Astrocyte of the cerebellum (primary cell): ENCODE data around the gene LENG9.
"Not testable (repeated sequence)": the region's sequence is repeated elsewhere in the genome, so short reads cannot be mapped to it uniquely, and the experiment has no call there.

Experiments used
- DNase-seq: peaks from one replicate; pipeline ENCODE4 v3.0.0-alpha.2; 2011; ENCODE audit warnings: low read depth
- H3K4me3 ChIP-seq: 2 replicates; pipeline ENCODE4 v1.5.1; 2011; ENCODE audit warnings: mild to moderate bottlenecking, low read depth, low read length, moderate library complexity
- CTCF ChIP-seq: IDR thresholded peaks from 2 replicates; pipeline ENCODE4 v1.5.1; 2012; ENCODE audit warnings: low read length, low read depth, moderate library complexity, mild to moderate bottlenecking; ENCODE audit errors: missing control alignments
- in situ Hi-C: cut with HindIII; loops from 2 replicates; pipeline ENCODE4 v1.10.0; 2017; ENCODE audit warnings: low sequenced_read_pairs

The LENG9 gene

GRCh38 chr19:54473892-54474372 lies 10.4 kb upstream of the LENG9 start:
- peak overlapping the region; percentile 47 for H3K4me3 ChIP-seq
- TF ChIP-seq CTCF: no peak
- in situ Hi-C loops: loop anchor here (25.0 kb wide), 1 partner anchor 1138 kb away; the partner anchor contains the start of genes ZNF524, ZNF784 and ZNF865
- DNase-seq: no peak

GRCh38 chr19:54473071-54473891 lies 9.7 kb upstream of the LENG9 start, which contains the start of gene CDC42EP5:
Gene CDC42EP5 (minus strand): TSS chr19:54473296. CDS start chr19:54465547, 7,749 bp downstream.
- peak within 1 kb of the TSS; percentile 47 for H3K4me3 ChIP-seq
- no peak for DNase-seq
- TF ChIP-seq CTCF: no peak
- in situ Hi-C loops: loop anchor here (25.0 kb wide), 1 partner anchor 1139 kb away; the partner anchor contains the start of genes ZNF524, ZNF784 and ZNF865

GRCh38 chr19:54470991-54471782 lies 7.6 kb upstream of the LENG9 start:
- TF ChIP-seq CTCF: no peak
- in situ Hi-C loops: loop anchor here (25.0 kb wide), 1 partner anchor 1141 kb away; the partner anchor contains the start of genes ZNF524, ZNF784 and ZNF865
- no peak for DNase-seq
- H3K4me3 ChIP-seq: peak overlapping the region; percentile 38

- in situ Hi-C loops: loop anchor here (25.0 kb wide), 1 partner anchor 1142 kb away; the partner anchor contains the start of genes ZNF524, ZNF784 and ZNF865
- H3K4me3 ChIP-seq: no peak overlapping the region
These were observed 6.8 kb upstream of the LENG9 start for GRCh38 chr19:54470276-54470887.

GRCh38 chr19:54469496-54469934 lies 5.9 kb upstream of the LENG9 start:
- no peak for TF ChIP-seq CTCF
- in situ Hi-C loops: loop anchor here (25.0 kb wide), 1 partner anchor 1143 kb away; the partner anchor contains the start of genes ZNF524, ZNF784 and ZNF865
- H3K4me3 ChIP-seq: no peak overlapping the region
- DNase-seq: no peak

More at GRCh38 chr19:54470276-54470887, 6.8 kb upstream of the LENG9 start:
- DNase-seq: no peak
- TF ChIP-seq CTCF: no peak

- H3K4me3 ChIP-seq, DNase-seq: not testable (repeated sequence)
- in situ Hi-C loops: loop anchor here (25.0 kb wide), 1 partner anchor 1146 kb away; the partner anchor contains the start of genes ZNF524, ZNF784 and ZNF865
These were observed 2.5 kb upstream of the LENG9 start for GRCh38 chr19:54466110-54466480.
